Measurements from ENCODE around the gene HNRNPA0.
A peak's percentile ranks its signal among the peaks of the same experiment; 100 is the strongest.

The HNRNPA0 gene

GRCh38 chr5:137753691-137754187 lies 424 bp downstream of the HNRNPA0 start:
- peak; percentile 52 for DNase-seq

DNA sequence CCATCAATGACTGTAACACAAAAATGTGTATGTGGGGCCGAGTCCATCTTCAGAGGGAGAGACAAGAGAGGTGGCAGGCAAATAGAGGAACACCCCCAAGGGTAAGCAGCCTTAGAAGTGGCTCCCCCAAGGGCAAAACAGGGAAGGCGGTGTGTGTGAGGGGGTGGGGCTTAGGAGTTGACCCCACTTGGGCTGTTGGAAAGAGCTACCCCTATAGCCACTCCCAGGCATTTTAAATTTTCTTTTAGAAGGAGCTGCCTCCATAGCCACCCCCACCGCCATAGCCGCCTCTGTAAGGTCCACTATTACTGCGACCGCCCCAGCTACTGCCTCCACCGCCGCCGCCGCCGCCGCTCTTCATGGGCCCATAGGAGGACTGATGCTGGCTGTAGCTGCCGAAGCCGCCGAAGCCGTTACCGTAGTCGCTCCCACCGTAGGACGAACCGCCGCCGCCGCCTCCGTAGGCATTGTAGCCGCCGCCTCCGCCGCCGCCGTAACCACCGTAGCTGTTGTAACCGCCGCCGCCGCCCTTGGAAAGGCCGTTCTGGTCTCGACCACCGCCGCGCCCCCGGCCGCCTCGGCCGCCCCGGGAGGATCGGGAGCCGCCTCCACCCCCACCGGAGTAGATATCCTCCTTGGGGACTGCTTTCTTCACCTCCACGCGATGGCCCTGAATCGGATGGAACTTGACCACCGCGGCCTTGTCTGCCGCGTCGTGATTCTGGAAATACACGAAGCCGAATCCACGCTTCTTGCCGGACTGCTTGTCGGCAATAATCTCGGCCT lies 1.1 kb downstream of the HNRNPA0 start:
- peak; percentile 50 for DNase-seq

- peak; percentile 76 for DNase-seq
These were observed 2.2 kb downstream of the HNRNPA0 start for GRCh38 chr5:137751869-137752491.

- no peak for DNase-seq
These were observed 3.7 kb downstream of the HNRNPA0 start for GRCh38 chr5:137750436-137750835.

GRCh38 chr5:137747848-137748247 lies 6.3 kb downstream of the HNRNPA0 start:
- DNase-seq, result no peak

- DNase-seq, result peak; percentile 85
These were observed 11.0 kb downstream of the HNRNPA0 start for GRCh38 chr5:137743031-137743640.

DNA sequence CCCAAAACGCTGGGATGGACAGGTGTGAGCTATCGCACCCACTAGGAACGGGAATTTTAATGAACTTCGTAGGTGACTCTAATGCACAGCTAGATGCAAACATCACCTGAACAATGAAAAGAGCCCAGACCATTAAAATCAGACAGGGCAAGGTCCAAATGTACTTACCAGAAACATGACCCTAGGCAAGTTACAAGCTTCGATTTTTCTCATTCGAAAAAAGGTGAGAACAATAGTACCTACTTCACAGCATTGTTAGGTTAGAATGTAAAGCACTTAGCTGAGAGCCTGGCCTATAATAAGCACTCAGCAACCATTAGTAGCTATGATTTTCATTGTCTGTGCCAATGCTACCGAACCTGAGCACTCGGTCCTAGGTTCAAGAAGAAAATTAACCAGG lies 12.4 kb downstream of the HNRNPA0 start:
- DNase-seq, result no peak

DNA sequence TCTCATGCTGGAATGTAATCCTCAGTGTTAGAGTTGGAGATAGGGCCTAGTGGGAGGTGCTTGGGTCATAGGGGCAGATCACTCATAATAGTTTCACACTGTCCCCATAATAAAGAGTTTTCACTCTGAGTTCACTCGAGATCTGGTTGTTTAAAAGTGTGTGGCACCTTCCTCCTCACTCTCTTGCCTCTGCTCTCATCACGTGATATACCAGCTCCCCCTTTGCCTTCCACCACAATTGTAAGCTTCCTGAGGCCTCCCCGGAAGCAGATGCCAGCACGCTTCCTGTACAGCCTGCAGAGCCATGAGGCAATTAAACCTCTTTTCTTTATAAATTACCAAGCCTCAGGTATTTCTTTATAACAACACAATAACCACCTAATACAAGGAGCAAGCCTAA lies 14.4 kb downstream of the HNRNPA0 start:
- no peak for DNase-seq

- no peak for DNase-seq
These were observed 15.2 kb downstream of the HNRNPA0 start for GRCh38 chr5:137738947-137739346.

GRCh38 chr5:137737349-137738131 lies 16.6 kb downstream of the HNRNPA0 start:
- DNase-seq, result peak; percentile 86

DNA sequence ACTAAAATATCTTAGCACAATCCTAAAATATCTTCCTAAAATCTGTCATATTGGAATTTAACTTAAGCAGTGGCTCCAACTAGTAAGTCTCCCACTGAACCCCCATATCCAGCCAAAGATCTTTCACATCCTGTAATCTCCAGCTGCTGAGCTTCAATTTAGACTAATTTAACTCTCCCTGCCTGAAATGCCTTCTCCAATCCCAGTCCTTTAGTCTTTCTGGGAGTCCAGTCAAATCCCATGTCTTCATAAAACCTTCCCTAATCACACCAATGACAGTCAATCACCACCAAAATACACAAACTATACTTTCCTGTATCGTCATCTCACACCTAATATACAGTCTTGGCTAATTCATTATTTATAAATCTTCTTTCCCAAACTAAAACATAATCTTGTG lies 17.7 kb downstream of the HNRNPA0 start:
- no peak for DNase-seq

- DNase-seq, result peak; percentile 29
These were observed 18.4 kb downstream of the HNRNPA0 start, which contains the start of gene KLHL3 for GRCh38 chr5:137735555-137736284. KLHL3 (minus strand) TSS chr5:137736089; CDS start chr5:137735646, 443 bp downstream.

- peak; percentile 46 for DNase-seq
These were observed 19.1 kb downstream of the HNRNPA0 start for GRCh38 chr5:137734962-137735554.

DNA sequence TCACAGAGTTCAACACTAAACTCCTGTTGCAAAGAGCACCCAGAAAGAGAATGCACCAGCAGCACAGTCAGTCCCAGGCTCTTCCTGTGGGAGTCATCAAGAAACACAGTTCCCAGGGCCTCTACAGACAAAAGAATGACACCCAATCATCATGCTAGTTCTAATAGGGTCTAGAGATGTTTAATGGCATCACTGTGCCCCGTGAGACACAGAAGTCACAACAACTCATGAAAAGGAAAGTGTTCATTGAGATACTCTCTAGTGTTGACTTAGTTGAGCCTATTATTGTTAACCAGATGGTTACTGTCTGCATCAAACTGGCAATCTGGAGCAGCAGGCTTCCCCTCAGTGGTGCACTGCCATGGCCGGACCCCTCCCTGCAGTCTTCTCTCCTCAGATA lies 19.8 kb downstream of the HNRNPA0 start:
- peak; percentile 23 for DNase-seq

DNA sequence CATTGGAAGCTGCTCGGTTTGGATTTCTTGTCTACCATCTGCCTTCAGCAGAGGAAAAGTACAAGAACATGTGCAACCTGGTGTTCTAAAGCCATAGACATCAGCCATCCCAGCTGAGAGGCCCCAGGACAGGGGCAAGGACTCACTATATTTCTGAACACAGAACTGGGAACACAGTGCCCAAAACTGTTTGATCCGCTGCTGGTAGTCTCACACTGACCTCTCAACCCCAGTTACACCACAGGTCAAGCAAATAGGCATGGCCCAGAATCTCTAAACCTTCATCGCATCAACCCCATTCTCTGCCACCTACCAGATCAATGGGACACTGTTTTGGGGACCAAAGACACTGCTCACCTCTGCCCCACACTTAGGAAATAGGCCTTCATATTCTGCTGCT lies 20.2 kb downstream of the HNRNPA0 start:
- DNase-seq, result no peak

- no peak for DNase-seq
These were observed 21.2 kb downstream of the HNRNPA0 start for GRCh38 chr5:137733006-137733405.

DNA sequence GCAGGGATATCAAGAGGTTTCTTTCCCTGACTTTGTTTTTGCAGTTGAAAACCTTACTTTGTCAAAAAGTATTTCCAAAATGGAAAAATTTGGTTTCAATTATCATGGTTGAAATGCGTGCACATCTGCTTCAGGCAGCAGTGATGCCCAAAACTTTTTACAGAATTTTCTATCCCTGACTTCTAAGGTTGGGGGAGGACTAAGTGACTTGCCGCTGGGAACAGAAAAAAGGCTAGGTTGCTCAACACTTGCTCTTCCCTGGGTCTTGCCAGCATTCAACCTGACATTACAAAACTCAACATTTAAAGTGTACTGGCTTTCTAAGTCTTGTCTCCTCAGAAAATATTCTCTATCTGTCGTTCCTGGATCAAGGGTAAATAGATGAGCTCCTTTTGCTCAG lies 23.0 kb downstream of the HNRNPA0 start:
- DNase-seq, result no peak

- DNase-seq, result no peak
These were observed 23.8 kb downstream of the HNRNPA0 start for GRCh38 chr5:137730336-137730735.

- DNase-seq, result no peak
These were observed 26.1 kb downstream of the HNRNPA0 start for GRCh38 chr5:137728048-137728447.

- no peak for DNase-seq
These were observed 26.5 kb downstream of the HNRNPA0 start for GRCh38 chr5:137727623-137728022.

GRCh38 chr5:137724251-137724650 lies 29.9 kb downstream of the HNRNPA0 start:
- DNase-seq, result no peak

DNA sequence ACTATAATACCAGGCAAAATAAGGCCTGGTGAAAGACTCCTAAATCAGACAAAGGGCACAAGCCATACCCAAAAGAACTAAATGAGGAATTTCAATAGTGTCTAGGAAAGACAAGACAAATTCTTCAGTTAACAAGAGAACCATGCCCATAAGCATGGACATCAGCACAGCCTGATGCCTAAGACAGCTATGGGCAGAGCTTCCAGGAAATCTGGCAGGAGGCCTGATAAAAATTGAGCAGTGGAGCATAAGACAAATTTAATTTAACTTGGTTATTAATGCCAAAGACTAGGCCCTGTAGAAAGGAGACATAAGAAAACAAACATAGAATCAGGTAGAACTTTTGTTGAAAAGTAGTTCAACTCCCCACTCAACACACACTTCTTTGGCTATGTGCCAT lies 35.6 kb downstream of the HNRNPA0 start:
- no peak for DNase-seq

All from suppressor macrophage treated with lipopolysaccharide for 4 hours (primary cell).